ENCODE measurements around the gene JUND.

The JUND gene

DNA sequence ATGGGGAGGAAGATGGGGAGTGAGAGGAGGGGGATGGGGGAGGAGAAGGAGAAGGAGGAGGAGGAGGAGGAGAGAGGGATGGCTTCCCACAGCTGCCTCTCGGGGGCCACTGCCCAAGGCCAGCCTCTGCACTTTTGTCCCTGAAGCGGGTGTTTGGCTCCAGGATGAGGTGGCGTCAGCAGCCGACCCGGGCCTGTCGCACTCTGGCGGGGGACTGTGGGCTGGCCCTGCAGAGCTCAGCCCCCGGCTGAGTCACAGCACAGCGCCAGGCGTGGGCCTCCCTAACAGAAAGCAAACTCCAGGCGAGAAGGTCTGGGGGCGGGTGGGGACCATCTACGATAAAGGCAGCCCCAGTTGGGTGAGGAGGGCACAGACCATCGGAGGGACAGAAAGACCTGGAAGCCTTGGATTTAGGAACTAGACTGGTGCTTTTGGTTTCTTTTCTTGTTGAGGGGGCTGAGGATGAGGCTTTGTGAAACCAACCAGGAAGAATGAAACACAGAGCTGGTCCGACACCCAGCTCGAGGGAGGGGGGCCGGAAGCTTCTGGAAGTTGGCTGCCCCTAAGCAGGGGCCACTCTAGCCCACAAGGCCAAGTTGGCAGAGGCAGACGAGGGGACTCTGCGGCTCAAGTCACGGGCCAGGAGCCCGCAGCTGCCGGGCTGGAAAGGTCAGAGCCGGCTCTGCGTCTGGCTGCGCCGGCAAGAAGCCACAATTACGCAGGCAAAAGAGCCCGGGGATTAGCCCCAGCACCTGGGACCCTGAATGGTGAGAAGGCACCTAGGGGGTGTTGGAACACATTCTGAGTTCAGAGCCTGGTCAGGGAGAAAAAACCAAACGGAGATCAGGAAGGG, 23.3 kb upstream of the JUND start:
- H3K27me3 ChIP-seq (ENCODE audit: insufficient read depth, low read length), result no peaks in the 10 kb centered on the region
- H3K9me3 ChIP-seq (ENCODE audit: low read length), result no peaks in the 10 kb centered on the region
- peaks cover 27% of the 10 kb centered on the region for H3K36me3 ChIP-seq (ENCODE audit: insufficient read depth, low read length)
- H3K4me3 ChIP-seq (ENCODE audit: low read length), result peak overlapping the region; percentile 48
- H2AFZ ChIP-seq (ENCODE audit: low read depth, low read length), result peak overlapping the region; percentile 29
- H3K4me1 ChIP-seq (ENCODE audit: insufficient read depth, low read length), result peaks cover 18% of the 10 kb centered on the region

DNA sequence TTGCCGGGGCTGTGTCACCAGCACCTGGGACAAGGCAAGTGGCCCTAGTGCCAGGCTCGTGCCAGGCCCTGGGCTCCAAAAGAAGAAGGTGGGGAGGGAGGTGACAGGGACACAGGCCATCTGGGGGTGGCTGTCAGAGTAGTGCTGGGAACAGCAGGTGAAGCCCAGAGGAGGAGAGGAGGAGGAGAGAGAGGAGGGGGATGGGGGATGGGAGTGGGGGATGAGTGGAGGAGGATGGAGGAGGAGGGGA, 22.7 kb upstream of the JUND start:
- Histone ChIP-seq H3K27me3 (ENCODE audit: insufficient read depth, low read length) (no peaks in the 10 kb centered on the region), H3K9me3 (ENCODE audit: low read length) (no peaks in the 10 kb centered on the region), H2AFZ (ENCODE audit: low read depth, low read length) (no peak overlapping the region), H3K4me3 (ENCODE audit: low read length) (no peak overlapping the region), H3K36me3 (ENCODE audit: insufficient read depth, low read length) (peaks cover 22% of the 10 kb centered on the region), H3K4me1 (ENCODE audit: insufficient read depth, low read length) (peaks cover 18% of the 10 kb centered on the region)

DNA sequence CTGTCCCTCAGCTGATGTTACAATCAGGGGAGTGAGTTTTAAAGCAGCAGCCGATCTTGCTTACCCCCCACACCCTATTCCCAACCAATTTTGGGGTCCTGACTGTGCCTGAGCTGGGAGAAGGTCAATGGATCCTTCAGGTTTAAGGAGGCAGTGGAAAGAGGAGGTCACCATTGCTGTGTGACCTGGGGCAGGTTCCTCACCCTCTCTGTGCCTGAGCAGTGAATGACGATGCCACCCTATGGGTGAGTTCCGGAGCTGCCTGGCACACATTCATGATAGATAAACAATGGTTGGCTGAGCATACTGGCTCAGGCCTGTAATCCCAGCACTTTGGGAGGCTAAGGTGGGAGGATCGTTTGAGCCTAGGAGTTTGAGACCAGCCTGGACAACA, 20.3 kb upstream of the JUND start:
- Histone ChIP-seq H3K36me3 (ENCODE audit: insufficient read depth, low read length) (peaks cover 3% of the 10 kb centered on the region), H3K4me1 (ENCODE audit: insufficient read depth, low read length) (peaks cover 18% of the 10 kb centered on the region), H2AFZ (ENCODE audit: low read depth, low read length) (no peak overlapping the region), H3K27me3 (ENCODE audit: insufficient read depth, low read length) (no peaks in the 10 kb centered on the region), H3K9me3 (ENCODE audit: low read length) (no peaks in the 10 kb centered on the region), H3K4me3 (ENCODE audit: low read length) (no peak overlapping the region)

DNA sequence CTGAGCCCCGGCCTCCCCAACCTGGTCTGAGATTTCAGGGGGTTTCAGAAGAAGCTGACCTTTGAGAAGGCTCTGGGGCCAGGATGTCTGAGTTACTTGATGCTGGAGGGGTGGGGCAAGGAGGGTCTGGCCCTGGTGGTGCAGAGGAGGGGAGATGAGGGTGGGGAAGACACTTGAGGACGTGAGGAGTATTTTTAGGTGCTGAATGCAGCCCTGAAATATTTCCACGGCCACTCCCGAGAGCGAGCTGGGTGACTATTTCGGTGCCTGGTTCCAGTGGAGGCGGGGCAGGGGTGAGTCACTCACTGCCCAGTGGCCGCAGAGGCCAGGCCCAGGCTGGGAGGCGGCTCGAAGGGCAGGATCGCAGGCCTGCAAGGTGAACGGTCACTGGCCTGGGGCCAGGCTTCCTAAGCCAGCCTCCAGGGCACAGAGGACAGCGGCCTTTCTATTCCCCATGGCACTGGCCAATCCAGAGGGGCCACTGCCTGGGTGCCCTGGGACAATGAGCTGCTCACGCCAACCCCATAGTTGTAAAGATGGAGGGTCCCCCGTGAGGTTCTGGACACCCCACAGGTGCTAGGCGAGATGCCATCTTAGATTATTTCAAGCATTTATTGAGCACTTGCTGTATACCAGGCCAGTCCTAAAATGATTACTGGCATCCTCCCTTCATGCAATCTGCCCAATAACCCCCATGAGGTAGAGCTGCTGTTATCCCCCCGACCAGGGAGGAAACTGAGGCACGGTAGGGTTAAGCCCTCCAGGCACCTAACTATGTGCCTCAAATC, 19.7 kb upstream of the JUND start:
- Histone ChIP-seq H3K27me3 (ENCODE audit: insufficient read depth, low read length) (no peaks in the 10 kb centered on the region), H3K4me1 (ENCODE audit: insufficient read depth, low read length) (peaks cover 18% of the 10 kb centered on the region), H2AFZ (ENCODE audit: low read depth, low read length) (no peak overlapping the region), H3K4me3 (ENCODE audit: low read length) (no peak overlapping the region), H3K36me3 (ENCODE audit: insufficient read depth, low read length) (no peaks in the 10 kb centered on the region), H3K9me3 (ENCODE audit: low read length) (no peaks in the 10 kb centered on the region)

DNA sequence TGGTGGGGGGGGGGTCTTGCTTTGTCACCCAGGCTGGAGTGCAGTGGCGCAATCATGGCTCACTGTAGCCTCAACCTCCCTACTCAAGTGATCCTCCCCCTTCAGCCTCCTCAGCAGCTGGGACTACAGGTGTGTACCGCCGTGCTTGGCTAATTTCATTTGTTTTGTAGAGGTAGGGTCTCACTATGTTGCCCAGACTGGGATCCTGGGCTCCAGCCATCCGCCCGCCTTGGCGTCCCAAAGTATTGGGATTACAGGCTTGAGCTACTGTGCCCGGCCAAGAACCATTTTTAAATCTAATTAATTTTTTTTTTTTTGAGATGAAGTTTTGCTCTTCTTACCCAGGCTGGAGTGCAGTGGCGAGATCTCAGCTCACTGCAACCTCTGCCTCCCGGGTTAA, 18.2 kb upstream of the JUND start:
- H3K36me3 ChIP-seq (ENCODE audit: insufficient read depth, low read length), result no peaks in the 10 kb centered on the region
- H3K27me3 ChIP-seq (ENCODE audit: insufficient read depth, low read length), result no peaks in the 10 kb centered on the region
- H2AFZ ChIP-seq (ENCODE audit: low read depth, low read length), result no peak overlapping the region
- H3K9me3 ChIP-seq (ENCODE audit: low read length), result no peaks in the 10 kb centered on the region
- H3K4me3 ChIP-seq (ENCODE audit: low read length), result no peak overlapping the region
- peaks cover 9% of the 10 kb centered on the region for H3K4me1 ChIP-seq (ENCODE audit: insufficient read depth, low read length)

DNA sequence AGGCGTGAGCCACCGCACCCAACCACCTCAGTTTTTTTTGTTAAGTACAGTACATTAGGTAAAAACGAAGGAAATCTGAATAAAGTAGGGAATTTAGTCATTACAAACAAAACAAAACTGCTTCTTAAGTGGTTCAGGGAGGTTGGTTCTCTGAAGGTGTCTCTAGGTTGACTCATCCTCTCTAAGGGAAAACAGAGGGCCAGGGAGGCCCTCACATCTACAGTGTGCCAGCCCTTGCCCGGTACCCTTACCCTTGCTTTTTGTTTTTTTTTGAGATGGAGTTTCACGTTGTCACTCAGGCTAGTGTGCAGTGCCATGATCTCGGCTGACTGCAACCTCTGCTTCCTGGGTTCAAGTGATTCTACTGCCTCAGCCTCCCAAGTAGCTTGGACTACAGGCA, 17.2 kb upstream of the JUND start:
- Histone ChIP-seq H2AFZ (ENCODE audit: low read depth, low read length) (no peak overlapping the region), H3K4me1 (ENCODE audit: insufficient read depth, low read length) (peaks cover 11% of the 10 kb centered on the region), H3K9me3 (ENCODE audit: low read length) (no peaks in the 10 kb centered on the region), H3K36me3 (ENCODE audit: insufficient read depth, low read length) (no peaks in the 10 kb centered on the region), H3K27me3 (ENCODE audit: insufficient read depth, low read length) (no peaks in the 10 kb centered on the region), H3K4me3 (ENCODE audit: low read length) (no peak overlapping the region)

DNA sequence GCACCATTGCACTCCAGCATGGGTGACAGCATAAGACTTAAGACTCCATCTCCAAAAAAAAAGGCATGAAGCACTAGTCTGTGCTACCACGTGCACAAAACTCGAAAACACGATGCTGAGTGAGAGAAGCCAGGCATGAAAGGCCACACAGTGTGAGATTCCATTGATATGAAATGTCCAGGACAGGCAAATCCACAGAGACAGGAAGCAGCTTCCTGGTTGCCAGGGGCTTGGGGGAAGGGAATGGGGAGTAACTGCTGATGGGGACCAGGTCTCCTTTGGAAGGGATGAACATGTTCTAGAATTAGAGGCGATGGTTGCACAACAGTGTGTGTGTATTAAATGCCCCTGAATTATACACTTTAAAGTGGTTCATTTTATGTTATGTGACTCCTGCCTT, 15.9 kb upstream of the JUND start:
- no peaks in the 10 kb centered on the region for H3K9me3 ChIP-seq (ENCODE audit: low read length)
- no peak overlapping the region for H2AFZ ChIP-seq (ENCODE audit: low read depth, low read length)
- no peaks in the 10 kb centered on the region for H3K36me3 ChIP-seq (ENCODE audit: insufficient read depth, low read length)
- H3K4me1 ChIP-seq (ENCODE audit: insufficient read depth, low read length), result peaks cover 23% of the 10 kb centered on the region
- H3K4me3 ChIP-seq (ENCODE audit: low read length), result no peak overlapping the region
- no peaks in the 10 kb centered on the region for H3K27me3 ChIP-seq (ENCODE audit: insufficient read depth, low read length)

DNA sequence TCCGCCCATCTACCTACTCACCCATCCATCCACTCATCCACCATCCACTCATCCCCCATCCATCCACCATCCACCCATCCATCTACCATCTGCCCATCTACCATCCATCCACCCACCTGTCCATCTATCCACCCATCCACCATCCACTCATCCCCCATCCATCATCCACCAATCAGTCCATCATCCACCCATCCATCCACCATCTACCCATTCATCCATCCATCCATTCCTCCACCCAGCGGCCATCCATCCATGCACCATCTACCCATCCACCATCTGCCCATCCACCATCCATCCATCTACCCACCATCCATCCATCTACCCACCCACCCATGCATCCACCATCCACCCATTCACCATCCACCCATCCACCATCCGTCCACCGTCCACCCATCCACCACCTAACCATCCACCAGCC, 13.6 kb upstream of the JUND start:
- Histone ChIP-seq H2AFZ (ENCODE audit: low read depth, low read length) (no peak overlapping the region), H3K4me1 (ENCODE audit: insufficient read depth, low read length) (peaks cover 28% of the 10 kb centered on the region), H3K36me3 (ENCODE audit: insufficient read depth, low read length) (no peaks in the 10 kb centered on the region), H3K27me3 (ENCODE audit: insufficient read depth, low read length) (no peaks in the 10 kb centered on the region), H3K4me3 (ENCODE audit: low read length) (no peak overlapping the region), H3K9me3 (ENCODE audit: low read length) (no peaks in the 10 kb centered on the region)

DNA sequence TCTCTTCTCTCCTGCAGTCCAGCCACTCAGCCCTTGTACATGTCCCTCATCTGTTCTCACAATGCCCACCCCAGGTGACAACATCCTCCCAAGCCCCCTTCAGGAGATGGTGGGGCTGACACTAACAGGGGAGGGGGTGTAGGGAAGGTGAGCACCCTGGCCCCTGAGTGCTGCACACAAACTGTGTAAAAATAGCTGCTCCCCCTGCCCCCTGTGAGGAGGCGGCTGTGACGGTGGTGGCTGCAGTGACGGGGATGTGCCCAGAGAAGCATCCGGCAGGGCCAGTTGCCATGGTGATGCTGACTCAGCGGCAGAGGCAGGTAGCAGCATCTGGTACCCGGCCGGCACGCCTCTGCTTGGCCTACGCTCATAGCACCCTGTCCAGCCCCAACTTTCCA, 13.0 kb upstream of the JUND start:
- Histone ChIP-seq H3K9me3 (ENCODE audit: low read length) (no peaks in the 10 kb centered on the region), H3K4me3 (ENCODE audit: low read length) (no peak overlapping the region), H2AFZ (ENCODE audit: low read depth, low read length) (no peak overlapping the region), H3K27me3 (ENCODE audit: insufficient read depth, low read length) (no peaks in the 10 kb centered on the region), H3K4me1 (ENCODE audit: insufficient read depth, low read length) (peaks cover 28% of the 10 kb centered on the region), H3K36me3 (ENCODE audit: insufficient read depth, low read length) (no peaks in the 10 kb centered on the region)

DNA sequence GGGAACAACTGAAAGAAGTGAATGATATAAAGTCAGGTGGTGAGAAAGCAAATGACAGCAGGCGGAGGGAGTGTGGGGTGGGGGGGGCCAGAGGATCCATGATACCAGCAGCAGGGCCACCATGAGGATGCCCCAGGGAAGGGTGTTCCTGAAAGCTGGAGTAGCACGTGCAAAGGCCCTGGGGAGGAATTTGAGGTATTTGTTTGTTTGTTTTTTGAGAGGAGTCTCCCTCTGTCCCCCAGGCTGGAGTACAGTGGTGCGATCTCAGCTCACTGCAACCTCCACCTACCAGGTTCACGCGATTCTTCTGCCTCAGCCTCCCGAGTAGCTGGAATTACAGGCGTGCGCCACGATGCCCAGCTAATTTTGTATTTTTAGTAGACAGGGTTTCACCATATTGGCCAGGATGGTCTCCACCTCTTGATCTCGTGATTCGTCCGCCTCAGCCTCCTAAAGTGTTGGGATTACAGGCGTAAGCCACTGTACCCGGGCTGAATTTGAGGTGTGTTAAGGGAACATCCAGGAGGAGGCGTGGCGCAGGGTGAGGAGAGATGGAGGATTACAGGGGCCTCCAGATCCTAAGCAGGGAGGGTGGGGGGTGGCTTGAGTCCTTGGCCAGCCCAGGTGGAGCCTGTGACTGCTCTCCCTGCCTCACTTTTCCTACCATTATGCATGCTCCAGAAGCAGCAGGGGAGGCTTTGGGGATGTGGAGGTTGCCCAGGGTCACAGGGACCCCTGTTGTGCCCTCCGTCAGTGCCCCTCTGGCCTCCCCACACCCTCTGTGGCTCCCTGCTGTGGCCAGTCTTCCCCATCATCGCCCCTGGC, 12.4 kb upstream of the JUND start:
- Histone ChIP-seq H3K4me1 (ENCODE audit: insufficient read depth, low read length) (peaks cover 28% of the 10 kb centered on the region), H3K9me3 (ENCODE audit: low read length) (no peaks in the 10 kb centered on the region), H3K27me3 (ENCODE audit: insufficient read depth, low read length) (no peaks in the 10 kb centered on the region), H3K36me3 (ENCODE audit: insufficient read depth, low read length) (no peaks in the 10 kb centered on the region), H2AFZ (ENCODE audit: low read depth, low read length) (no peak overlapping the region), H3K4me3 (ENCODE audit: low read length) (no peak overlapping the region)

DNA sequence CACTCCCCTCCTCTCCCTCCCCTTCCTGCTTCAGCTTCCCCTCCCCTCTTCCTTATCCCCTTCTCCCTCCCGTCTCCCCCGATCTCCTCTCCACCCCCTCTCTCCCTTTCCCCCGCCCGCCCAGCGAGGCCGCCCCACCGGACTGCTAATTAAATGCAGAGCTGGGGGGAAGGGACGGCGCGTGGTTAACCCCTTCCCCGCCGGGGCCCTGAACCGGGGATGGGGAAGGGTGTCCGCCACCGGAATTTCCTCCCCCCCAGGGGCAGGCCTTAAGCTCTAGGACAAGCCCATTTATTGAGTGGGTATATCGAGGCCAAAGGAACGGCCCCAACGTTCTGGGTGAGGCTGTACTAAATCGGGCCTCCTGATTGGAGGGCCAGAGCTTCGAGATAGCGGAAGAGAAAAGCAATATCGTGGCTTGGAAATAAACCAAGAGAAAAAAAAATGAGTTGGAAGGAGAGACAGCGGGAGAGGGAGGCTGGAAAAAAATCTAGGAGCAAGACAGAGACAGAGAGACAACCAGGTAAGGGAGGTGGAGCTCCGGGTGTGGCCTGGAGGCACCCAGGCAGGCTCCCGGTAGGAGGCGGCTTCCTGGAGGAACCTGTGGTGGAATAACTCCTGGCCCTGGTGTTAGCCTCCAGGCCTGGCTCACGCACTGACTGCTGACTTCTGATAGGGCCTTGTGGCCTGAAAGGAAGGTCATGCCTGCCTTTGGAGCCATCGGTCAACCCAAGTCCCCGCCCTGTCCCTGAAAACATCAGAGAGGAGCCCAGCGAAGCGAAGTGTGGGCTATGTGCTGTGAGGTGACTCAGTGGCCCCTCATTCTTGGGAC, 11.6 kb upstream of the JUND start:
- Histone ChIP-seq H3K9me3 (ENCODE audit: low read length) (no peaks in the 10 kb centered on the region), H3K27me3 (ENCODE audit: insufficient read depth, low read length) (no peaks in the 10 kb centered on the region), H2AFZ (ENCODE audit: low read depth, low read length) (no peak overlapping the region), H3K4me3 (ENCODE audit: low read length) (peak overlapping the region; percentile 60), H3K36me3 (ENCODE audit: insufficient read depth, low read length) (no peaks in the 10 kb centered on the region), H3K4me1 (ENCODE audit: insufficient read depth, low read length) (peaks cover 29% of the 10 kb centered on the region)

DNA sequence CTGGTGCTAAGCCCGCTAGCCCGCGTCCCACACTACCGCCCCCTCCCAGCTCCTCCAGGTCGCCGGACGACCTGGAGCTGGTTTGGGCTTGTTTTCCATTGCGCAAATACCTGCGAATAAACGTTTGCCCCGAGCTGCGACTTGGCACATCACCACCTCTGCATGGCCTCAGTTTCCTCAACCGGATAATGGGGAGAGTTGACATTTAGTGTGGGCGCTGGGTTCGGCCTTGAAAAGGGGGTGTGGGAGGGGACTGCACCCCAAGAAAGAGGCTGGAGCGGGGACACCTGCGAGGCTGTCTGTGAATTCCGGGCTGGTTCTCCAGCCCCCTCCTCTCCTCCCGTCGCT, 11.0 kb upstream of the JUND start:
- H2AFZ ChIP-seq (ENCODE audit: low read depth, low read length), result peak overlapping the region; percentile 64
- H3K4me3 ChIP-seq (ENCODE audit: low read length), result peak overlapping the region; percentile 60
- peaks cover 33% of the 10 kb centered on the region for H3K4me1 ChIP-seq (ENCODE audit: insufficient read depth, low read length)
- H3K9me3 ChIP-seq (ENCODE audit: low read length), result no peaks in the 10 kb centered on the region
- H3K36me3 ChIP-seq (ENCODE audit: insufficient read depth, low read length), result no peaks in the 10 kb centered on the region
- H3K27me3 ChIP-seq (ENCODE audit: insufficient read depth, low read length), result no peaks in the 10 kb centered on the region

All from neuron (in vitro differentiated cells).